A549 (cell line): ENCODE data around the gene KIAA1671. TPM values are rescaled to one million over a fixed set of nuclear protein-coding genes. Genes with fewer than 3 reads are reported as not detected.

Source experiments
- ATAC-seq, 2 experiments: fragments of 200-7000 bp in 1 of 2; fragments of >200 bp in 1 of 2; cut with Nextera tagmentation in 1 of 2; cut with Tn5 transposase in 1 of 2; 3 replicates each; pipeline versions ENCODE4 v1.8.0 to v1.9.1; 2018 to 2020; ENCODE audit warnings: mild to moderate bottlenecking in 1 of 2, moderate library complexity in 1 of 2
- CTCF ChIA-PET: fragments of 300-600 bp; sonication (Branson Sonifier 250); formaldehyde crosslinking; extraction: SDS; loops from one replicate; lab custom pipeline; 2021; ENCODE audit warnings: antibody characterized with exemption, inconsistent platforms; lab: Yijun Ruan, JAX
- POLR2A ChIA-PET: fragments of 350-600 bp; formaldehyde crosslinking; extraction: SDS; loops from one replicate; lab custom pipeline; 2021; ENCODE audit warnings: antibody characterized with exemption, inconsistent platforms; lab: Yijun Ruan, JAX
- DNase-seq, 2 experiments: peaks; one replicate each; pipeline versions ENCODE4 v3.0.0 to v3.0.0-alpha.2; 2011 to 2016; ENCODE audit warnings: low read depth in 1 of 2, low spot score in 1 of 2
- FAIRE-seq: peaks from 2 replicates; lab custom pipeline; 2011; peaks lifted over from hg19 to GRCh38; lab: Jason Lieb, UNC
- H3K27ac ChIP-seq, 2 experiments: fragments of >200 bp; sonication (Bioruptor Twin); formaldehyde crosslinking; 3 replicates each; pipeline ENCODE4 v1.5.1; 2016 to 2017
- H3K4me1 ChIP-seq: fragments of >200 bp; sonication (Bioruptor Twin); formaldehyde crosslinking; 3 replicates; pipeline ENCODE4 v1.6.1; 2016
- H3K4me2 ChIP-seq: fragments of >200 bp; sonication (Bioruptor Twin); formaldehyde crosslinking; 3 replicates; pipeline ENCODE4 v1.6.1; 2016
- H3K4me3 ChIP-seq: fragments of >200 bp; sonication (Bioruptor Twin); formaldehyde crosslinking; 3 replicates; pipeline ENCODE4 v1.5.1; 2016
- H3K9me3 ChIP-seq: fragments of >200 bp; sonication (Bioruptor Twin); formaldehyde crosslinking; 3 replicates; pipeline ENCODE4 v1.6.1; 2016
- CBX2 ChIP-seq: fragments of 200-600 bp; sonication (generic); IDR thresholded peaks from 2 replicates; pipeline ENCODE4 v1.6.1; 2016; ENCODE audit warnings: low read depth, mild to moderate bottlenecking, borderline replicate concordance
- CEBPB ChIP-seq, 2 experiments: fragments of >200 bp in 1 of 2; sonication (Bioruptor Twin) in 1 of 2; formaldehyde crosslinking in 1 of 2; IDR thresholded peaks; 2 replicates each; pipeline ENCODE4 v1.6.1; 2012 to 2016
- CHD2 ChIP-seq: fragments of 150-350 bp; IDR thresholded peaks from 2 replicates; pipeline ENCODE4 v1.6.1; 2014; ENCODE audit warnings: low read length; ENCODE audit not compliant: partially characterized antibody
- EHF ChIP-seq: fragments of 250-450 bp; sonication (Bioruptor Pico); IDR thresholded peaks from 2 replicates; pipeline ENCODE4 v1.5.0; 2020; ENCODE audit warnings: mild to moderate bottlenecking
- FOSB ChIP-seq: fragments of 250-450 bp; sonication (Bioruptor Pico); IDR thresholded peaks from 2 replicates; pipeline ENCODE4 v1.5.0; 2020; ENCODE audit warnings: mild to moderate bottlenecking, moderate library complexity
- FOSL2 ChIP-seq, 2 experiments: fragments of 450-650 bp in 1 of 2; fragments of >200 bp in 1 of 2; sonication (Bioruptor Twin) in 1 of 2; formaldehyde crosslinking; IDR thresholded peaks; 2 replicates each; pipeline versions ENCODE4 v1.5.0 to v1.6.1; 2016 to 2020; ENCODE audit warnings: mild to moderate bottlenecking in 1 of 2, moderate library complexity in 1 of 2
- HEYL ChIP-seq: fragments of 250-450 bp; sonication (Bioruptor Pico); IDR thresholded peaks from 2 replicates; pipeline ENCODE4 v1.8.0; 2021; ENCODE audit warnings: mild to moderate bottlenecking, moderate library complexity
- HOXB13 ChIP-seq: fragments of 250-450 bp; sonication (Bioruptor Pico); IDR thresholded peaks from 2 replicates; pipeline ENCODE4 v1.5.0; 2020; ENCODE audit warnings: low read depth, mild to moderate bottlenecking, moderate library complexity
- JUN ChIP-seq, 2 experiments: fragments of >200 bp; sonication (Bioruptor Twin); formaldehyde crosslinking; IDR thresholded peaks; 2 replicates in 1 of 2; 3 replicates in 1 of 2; pipeline ENCODE4 v1.6.1; 2016 to 2017
- JUNB ChIP-seq: fragments of >200 bp; sonication (Bioruptor Twin); formaldehyde crosslinking; IDR thresholded peaks from 2 replicates; pipeline ENCODE4 v1.6.1; 2016
- KDM1A ChIP-seq: fragments of 200-600 bp; sonication (generic); IDR thresholded peaks from 2 replicates; pipeline ENCODE4 v1.6.1; 2016; ENCODE audit warnings: low read depth, mild to moderate bottlenecking
- MAFK ChIP-seq: fragments of 450-650 bp; IDR thresholded peaks from 2 replicates; pipeline ENCODE4 v1.6.1; 2014; ENCODE audit not compliant: partially characterized antibody
- NR3C1 ChIP-seq: fragments of >200 bp; sonication (Bioruptor Twin); formaldehyde crosslinking; IDR thresholded peaks from 3 replicates; pipeline ENCODE4 v1.6.1; 2017
- PHF8 ChIP-seq: fragments of 200-600 bp; sonication (generic); IDR thresholded peaks from 2 replicates; pipeline ENCODE4 v1.6.1; 2016; ENCODE audit warnings: low read depth, mild to moderate bottlenecking, antibody characterized with exemption, moderate library complexity, borderline replicate concordance
- RARB ChIP-seq: fragments of 250-450 bp; sonication (Bioruptor Pico); IDR thresholded peaks from 2 replicates; pipeline ENCODE4 v1.8.0; 2021; ENCODE audit warnings: mild to moderate bottlenecking, moderate library complexity
- TP53 ChIP-seq: fragments of 250-450 bp; sonication (Bioruptor Pico); IDR thresholded peaks from 2 replicates; pipeline ENCODE4 v1.5.0; 2021; ENCODE audit warnings: mild to moderate bottlenecking, moderate library complexity
- ZNF302 ChIP-seq: fragments of 250-450 bp; sonication (Bioruptor Pico); IDR thresholded peaks from 2 replicates; pipeline ENCODE4 v1.9.0; 2021; ENCODE audit warnings: inconsistent platforms, mild to moderate bottlenecking, moderate library complexity
- WGBS: methylation state at CpG from one replicate; pipeline ENCODE4 v1.1.6; 2017; ENCODE audit errors: missing lambda C conversion rate; 5-methylcytosine and 5-hydroxymethylcytosine counted together
- polyA plus RNA-seq, 4 experiments: library from polyadenylated mRNA; depleted of rRNA in 3 of 4; stranded (reverse); fragments of >200 nt; fragmentation: RNase III in 1 of 4; extraction: RNeasy Plus Mini Kit Qiagen cat#74134 plus additional on column Dnase treatment in 1 of 4; gene quantifications; 2 replicates in 3 of 4; 3 replicates in 1 of 4; pipeline ENCODE4 v1.2.3, GENCODE V29; 2011 to 2017
- TF ChIP-seq, protein P1 (sequence below): fragments of >200 bp; sonication (Bioruptor Twin); formaldehyde crosslinking; IDR thresholded peaks from 2 replicates; pipeline ENCODE4 v1.6.1; 2016
- TF ChIP-seq, protein P2 (sequence below): fragments of 450-650 bp; IDR thresholded peaks from 2 replicates; pipeline ENCODE4 v1.6.1; 2014; ENCODE audit warnings: antibody characterized with exemption
- TF ChIP-seq, protein P3 (sequence below): IDR thresholded peaks from 2 replicates; pipeline ENCODE4 v1.6.1; 2012
- TF ChIP-seq, protein P4 (sequence below): fragments of >200 bp; sonication (Bioruptor Twin); formaldehyde crosslinking; IDR thresholded peaks from 3 replicates; pipeline ENCODE4 v1.5.1; 2016
- TF ChIP-seq, protein P5 (sequence below): fragments of 250-450 bp; sonication (Bioruptor Pico); IDR thresholded peaks from 2 replicates; pipeline ENCODE4 v1.5.0; 2020; ENCODE audit warnings: low read depth, mild to moderate bottlenecking, moderate library complexity
- TF ChIP-seq, protein P6 (sequence below): IDR thresholded peaks from 2 replicates; pipeline ENCODE4 v1.6.1; 2012
- TF ChIP-seq, protein P7 (sequence below): fragments of 200-600 bp; sonication (generic); IDR thresholded peaks from 2 replicates; pipeline ENCODE4 v1.6.1; 2016; ENCODE audit warnings: antibody characterized with exemption, mild to moderate bottlenecking, moderate library complexity

KIAA1671 gene
- polyA plus RNA-seq, 2 of the 4 experiments (the other 2 are of a cell fraction) = 5.3 to 7.9 TPM

DNA sequence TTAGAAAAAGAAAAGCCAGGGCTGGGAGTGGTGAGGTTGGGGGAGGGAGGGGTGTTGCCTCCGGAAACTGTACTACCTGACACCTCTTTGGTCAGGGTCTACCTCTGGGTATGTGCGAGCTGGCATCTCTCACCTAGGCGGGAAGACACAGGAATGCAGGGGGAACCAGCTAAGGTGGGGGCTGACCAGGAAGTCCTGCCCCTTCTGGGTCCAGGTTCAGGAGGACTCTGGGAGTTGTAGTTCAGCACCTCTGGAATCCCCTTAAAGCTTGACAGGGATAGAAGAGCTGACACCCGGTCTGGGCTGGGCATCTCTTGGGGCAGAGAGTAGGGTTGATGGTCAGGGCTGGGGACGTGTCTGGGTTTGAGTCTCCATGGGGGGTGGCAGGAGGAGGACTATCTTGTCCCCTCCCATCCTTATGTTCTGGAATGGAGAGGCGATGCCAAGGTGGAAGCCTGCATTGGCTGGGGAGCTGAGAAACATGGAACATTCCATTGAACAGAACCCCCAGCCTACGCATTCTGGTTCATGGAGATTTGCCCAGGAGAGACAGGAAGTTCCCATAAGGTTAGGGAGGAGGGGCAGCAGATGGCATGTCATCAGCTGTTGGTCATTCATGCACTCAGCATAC, 2.1 kb upstream of the KIAA1671 start:
- Histone ChIP-seq H3K4me2 (peak overlapping the region; percentile 54; the same call in 2 of the 3 replicates), H3K4me3 (no peak overlapping the region), H3K9me3 (no peaks in the 10 kb centered on the region), H3K27ac (peak overlapping the region in 1 of 2 experiments; percentile 55; a peak in 1 of 6 replicates), H3K4me1 (peaks cover 11% of the 10 kb centered on the region)
- FAIRE-seq = no peak
- no peak for TF ChIP-seq KDM1A
- TF ChIP-seq RARB (CRISPR knock-in tag) = no peak
- TF ChIP-seq, protein P1, sequence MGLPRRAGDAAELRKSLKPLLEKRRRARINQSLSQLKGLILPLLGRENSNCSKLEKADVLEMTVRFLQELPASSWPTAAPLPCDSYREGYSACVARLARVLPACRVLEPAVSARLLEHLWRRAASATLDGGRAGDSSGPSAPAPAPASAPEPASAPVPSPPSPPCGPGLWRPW = no peak
- TF ChIP-seq FOSB (CRISPR knock-in tag) = no peak
- no peak for TF ChIP-seq EHF (CRISPR knock-in tag)
- TF ChIP-seq FOSL2 (IDR thresholded peaks at IDR 0.05) = no peak
- no peak for TF ChIP-seq FOSL2 (CRISPR knock-in tag; IDR thresholded peaks at IDR 0.05)
- TF ChIP-seq, protein P2, sequence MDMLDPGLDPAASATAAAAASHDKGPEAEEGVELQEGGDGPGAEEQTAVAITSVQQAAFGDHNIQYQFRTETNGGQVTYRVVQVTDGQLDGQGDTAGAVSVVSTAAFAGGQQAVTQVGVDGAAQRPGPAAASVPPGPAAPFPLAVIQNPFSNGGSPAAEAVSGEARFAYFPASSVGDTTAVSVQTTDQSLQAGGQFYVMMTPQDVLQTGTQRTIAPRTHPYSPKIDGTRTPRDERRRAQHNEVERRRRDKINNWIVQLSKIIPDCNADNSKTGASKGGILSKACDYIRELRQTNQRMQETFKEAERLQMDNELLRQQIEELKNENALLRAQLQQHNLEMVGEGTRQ = no peak
- TF ChIP-seq, protein P3, sequence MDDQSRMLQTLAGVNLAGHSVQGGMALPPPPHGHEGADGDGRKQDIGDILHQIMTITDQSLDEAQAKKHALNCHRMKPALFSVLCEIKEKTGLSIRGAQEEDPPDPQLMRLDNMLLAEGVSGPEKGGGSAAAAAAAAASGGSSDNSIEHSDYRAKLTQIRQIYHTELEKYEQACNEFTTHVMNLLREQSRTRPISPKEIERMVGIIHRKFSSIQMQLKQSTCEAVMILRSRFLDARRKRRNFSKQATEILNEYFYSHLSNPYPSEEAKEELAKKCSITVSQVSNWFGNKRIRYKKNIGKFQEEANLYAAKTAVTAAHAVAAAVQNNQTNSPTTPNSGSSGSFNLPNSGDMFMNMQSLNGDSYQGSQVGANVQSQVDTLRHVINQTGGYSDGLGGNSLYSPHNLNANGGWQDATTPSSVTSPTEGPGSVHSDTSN = no peak
- no peak for TF ChIP-seq CHD2
- TF ChIP-seq NR3C1 = no peak
- TF ChIP-seq TP53 (CRISPR knock-in tag) = no peak
- no peak for TF ChIP-seq JUNB
- TF ChIP-seq, protein P4, sequence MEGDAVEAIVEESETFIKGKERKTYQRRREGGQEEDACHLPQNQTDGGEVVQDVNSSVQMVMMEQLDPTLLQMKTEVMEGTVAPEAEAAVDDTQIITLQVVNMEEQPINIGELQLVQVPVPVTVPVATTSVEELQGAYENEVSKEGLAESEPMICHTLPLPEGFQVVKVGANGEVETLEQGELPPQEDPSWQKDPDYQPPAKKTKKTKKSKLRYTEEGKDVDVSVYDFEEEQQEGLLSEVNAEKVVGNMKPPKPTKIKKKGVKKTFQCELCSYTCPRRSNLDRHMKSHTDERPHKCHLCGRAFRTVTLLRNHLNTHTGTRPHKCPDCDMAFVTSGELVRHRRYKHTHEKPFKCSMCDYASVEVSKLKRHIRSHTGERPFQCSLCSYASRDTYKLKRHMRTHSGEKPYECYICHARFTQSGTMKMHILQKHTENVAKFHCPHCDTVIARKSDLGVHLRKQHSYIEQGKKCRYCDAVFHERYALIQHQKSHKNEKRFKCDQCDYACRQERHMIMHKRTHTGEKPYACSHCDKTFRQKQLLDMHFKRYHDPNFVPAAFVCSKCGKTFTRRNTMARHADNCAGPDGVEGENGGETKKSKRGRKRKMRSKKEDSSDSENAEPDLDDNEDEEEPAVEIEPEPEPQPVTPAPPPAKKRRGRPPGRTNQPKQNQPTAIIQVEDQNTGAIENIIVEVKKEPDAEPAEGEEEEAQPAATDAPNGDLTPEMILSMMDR = no peak
- TF ChIP-seq, protein P5, sequence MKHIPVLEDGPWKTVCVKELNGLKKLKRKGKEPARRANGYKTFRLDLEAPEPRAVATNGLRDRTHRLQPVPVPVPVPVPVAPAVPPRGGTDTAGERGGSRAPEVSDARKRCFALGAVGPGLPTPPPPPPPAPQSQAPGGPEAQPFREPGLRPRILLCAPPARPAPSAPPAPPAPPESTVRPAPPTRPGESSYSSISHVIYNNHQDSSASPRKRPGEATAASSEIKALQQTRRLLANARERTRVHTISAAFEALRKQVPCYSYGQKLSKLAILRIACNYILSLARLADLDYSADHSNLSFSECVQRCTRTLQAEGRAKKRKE (CRISPR knock-in tag) = no peak
- TF ChIP-seq JUN (IDR thresholded peaks at IDR 0.05) = no peak
- 46% methylated on average over 6 of the region's 7 CpGs for WGBS
- DNase-seq = peak in 1 of 2 experiments; percentile 19
- ATAC-seq = 0 out of 6 replicates have a peak, but pooled peaks of 1 of the 2 experiments have one; percentile 10
- ChIA-PET CTCF (interaction anchor here (1.4 to 12.1 kb wide), 6 partner anchors 12 to 109 kb away, joined by 4 to 112 read pairs (median 24); no protein-coding TSS in a partner anchor), POLR2A (no interaction called here)

DNA sequence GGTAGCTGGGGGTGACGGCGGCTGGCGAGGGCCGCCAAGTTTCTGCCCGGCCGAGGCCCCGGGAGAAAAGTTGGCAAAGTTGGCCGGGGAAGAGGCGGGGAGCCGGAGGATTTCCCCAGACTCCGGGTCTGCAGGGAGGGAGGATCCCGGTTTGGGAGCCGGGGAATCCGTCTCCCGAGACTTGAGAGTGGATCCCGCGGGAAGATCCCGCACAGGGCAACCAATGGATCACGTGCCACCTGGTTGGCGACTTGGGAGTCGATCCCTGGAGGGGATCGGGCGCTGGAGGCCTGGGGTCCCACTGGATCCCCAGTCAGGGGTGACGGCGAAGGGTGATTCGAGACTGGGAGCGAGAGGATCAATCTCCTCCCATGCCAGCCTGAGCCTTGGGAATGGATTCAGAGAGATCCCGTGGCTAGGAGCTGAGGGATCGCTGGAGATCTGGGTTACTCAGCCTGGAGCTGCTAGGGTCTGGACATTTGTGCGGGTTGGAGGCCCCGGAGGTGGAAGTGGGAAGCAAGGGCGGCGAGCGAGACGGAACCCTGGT, 394 bp downstream of the KIAA1671 start:
- H3K4me2 ChIP-seq = peak overlapping the region; percentile 85
- ChIA-PET POLR2A (no interaction called here), CTCF (interaction anchor here (0.6 to 5.9 kb wide), 12 partner anchors 9 to 183 kb away, joined by 3 to 43 read pairs (median 3); no protein-coding TSS in a partner anchor)
- H3K9me3 ChIP-seq = no peaks in the 10 kb centered on the region
- peak; percentile 69 to 72 for ATAC-seq
- TF ChIP-seq CEBPB (IDR thresholded peaks at IDR 0.05) (no peak), CBX2 (no peak), MAFK (no peak), HEYL (CRISPR knock-in tag) (no peak), ZNF302 (CRISPR knock-in tag) (no peak), JUN (IDR thresholded peaks at IDR 0.05) (peak in 1 of 2 experiments; percentile 52; a peak in 2 of 5 replicates), HOXB13 (CRISPR knock-in tag) (no peak), CHD2 (peak; percentile 82), PHF8 (0 out of 2 replicates have a peak, but pooled peaks have one; percentile 16), JUNB (no peak)
- TF ChIP-seq, protein P6, sequence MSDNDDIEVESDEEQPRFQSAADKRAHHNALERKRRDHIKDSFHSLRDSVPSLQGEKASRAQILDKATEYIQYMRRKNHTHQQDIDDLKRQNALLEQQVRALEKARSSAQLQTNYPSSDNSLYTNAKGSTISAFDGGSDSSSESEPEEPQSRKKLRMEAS = peak; percentile 46; the same call in 1 of the 2 replicates
- TF ChIP-seq, protein P2 = peak; percentile 77
- TF ChIP-seq, protein P7, sequence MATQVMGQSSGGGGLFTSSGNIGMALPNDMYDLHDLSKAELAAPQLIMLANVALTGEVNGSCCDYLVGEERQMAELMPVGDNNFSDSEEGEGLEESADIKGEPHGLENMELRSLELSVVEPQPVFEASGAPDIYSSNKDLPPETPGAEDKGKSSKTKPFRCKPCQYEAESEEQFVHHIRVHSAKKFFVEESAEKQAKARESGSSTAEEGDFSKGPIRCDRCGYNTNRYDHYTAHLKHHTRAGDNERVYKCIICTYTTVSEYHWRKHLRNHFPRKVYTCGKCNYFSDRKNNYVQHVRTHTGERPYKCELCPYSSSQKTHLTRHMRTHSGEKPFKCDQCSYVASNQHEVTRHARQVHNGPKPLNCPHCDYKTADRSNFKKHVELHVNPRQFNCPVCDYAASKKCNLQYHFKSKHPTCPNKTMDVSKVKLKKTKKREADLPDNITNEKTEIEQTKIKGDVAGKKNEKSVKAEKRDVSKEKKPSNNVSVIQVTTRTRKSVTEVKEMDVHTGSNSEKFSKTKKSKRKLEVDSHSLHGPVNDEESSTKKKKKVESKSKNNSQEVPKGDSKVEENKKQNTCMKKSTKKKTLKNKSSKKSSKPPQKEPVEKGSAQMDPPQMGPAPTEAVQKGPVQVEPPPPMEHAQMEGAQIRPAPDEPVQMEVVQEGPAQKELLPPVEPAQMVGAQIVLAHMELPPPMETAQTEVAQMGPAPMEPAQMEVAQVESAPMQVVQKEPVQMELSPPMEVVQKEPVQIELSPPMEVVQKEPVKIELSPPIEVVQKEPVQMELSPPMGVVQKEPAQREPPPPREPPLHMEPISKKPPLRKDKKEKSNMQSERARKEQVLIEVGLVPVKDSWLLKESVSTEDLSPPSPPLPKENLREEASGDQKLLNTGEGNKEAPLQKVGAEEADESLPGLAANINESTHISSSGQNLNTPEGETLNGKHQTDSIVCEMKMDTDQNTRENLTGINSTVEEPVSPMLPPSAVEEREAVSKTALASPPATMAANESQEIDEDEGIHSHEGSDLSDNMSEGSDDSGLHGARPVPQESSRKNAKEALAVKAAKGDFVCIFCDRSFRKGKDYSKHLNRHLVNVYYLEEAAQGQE = peak; percentile 69
- DNase-seq = peak; percentile 67 to 73
- FAIRE-seq = no peak
- H3K4me1 ChIP-seq = peaks cover 11% of the 10 kb centered on the region
- WGBS = 0% methylated on average over 18 of the region's 35 CpGs
- peak overlapping the region; percentile 89 to 93 for H3K27ac ChIP-seq
- peak overlapping the region; percentile 67 for H3K4me3 ChIP-seq
